ENCODE measurements around the gene ACTN2.

- no peak for TF ChIP-seq CTCF (conservative IDR thresholded peaks at IDR 0.05)
- no peak for TF ChIP-seq ZFX (IDR thresholded peaks at IDR 0.05)
These were observed 5.0 kb downstream of the ACTN2 start for GRCh38 chr1:236691348-236691747.

Measured in C4-2B (cell line).